Kidney epithelial cell (primary cell): ENCODE results near the gene PAIP2. TPM values are rescaled to one million over a fixed set of nuclear protein-coding genes. Genes with fewer than 3 reads are reported as not detected.
"Not testable (repeated sequence)": the region's sequence is repeated elsewhere in the genome, so short reads cannot be mapped to it uniquely, and the experiment has no call there.

Source experiments
- DNase-seq: peaks from one replicate; pipeline ENCODE4 v3.0.0-alpha.2; 2010; ENCODE audit warnings: low read depth
- H3K27me3 ChIP-seq: 2 replicates; pipeline ENCODE4 v1.6.0; 2011; ENCODE audit warnings: low read length; ENCODE audit not compliant: control insufficient read depth, insufficient read depth
- H3K36me3 ChIP-seq: 2 replicates; pipeline ENCODE4 v1.5.1; 2011; ENCODE audit warnings: low read length; ENCODE audit not compliant: control insufficient read depth, insufficient read depth
- H3K4me3 ChIP-seq: 2 replicates; pipeline ENCODE4 v1.5.1; 2011; ENCODE audit warnings: low read depth, mild to moderate bottlenecking, control low read depth, low read length
- CTCF ChIP-seq: IDR thresholded peaks from 2 replicates; pipeline ENCODE4 v1.5.1; 2011; ENCODE audit warnings: mild to moderate bottlenecking, moderate library complexity, low read length, control low read depth, inconsistent platforms; ENCODE audit not compliant: insufficient read depth, poor library complexity, severe bottlenecking
- total RNA-seq: library from RNA; depleted of rRNA; stranded (reverse); fragments of >200 nt; gene quantifications from 2 replicates; pipeline ENCODE4 v1.2.3, GENCODE V29; 2015

The PAIP2 gene
- total RNA-seq, 1 donor from 2014 or later, result 72.9 TPM

GRCh38 chr5:139383275-139383992 lies 41.8 kb downstream of the PAIP2 start, which contains the start of gene SLC23A1:
Gene SLC23A1 (minus strand): TSS chr5:139383297. CDS start chr5:139383253, 44 bp downstream.
- no peaks in the 10 kb centered on the region for H3K36me3 ChIP-seq
- H3K27me3 ChIP-seq, result no peaks in the 10 kb centered on the region
- DNase-seq, result no peak
- no peak for TF ChIP-seq CTCF
- no peak within 1 kb of the TSS for H3K4me3 ChIP-seq

GRCh38 chr5:139383993-139384590 lies 42.4 kb downstream of the PAIP2 start:
- no peak for TF ChIP-seq CTCF
- no peaks in the 10 kb centered on the region for H3K27me3 ChIP-seq
- no peak overlapping the region for H3K4me3 ChIP-seq
- H3K36me3 ChIP-seq, result no peaks in the 10 kb centered on the region
- no peak for DNase-seq

- no peak for TF ChIP-seq CTCF
- H3K4me3 ChIP-seq, result no peak overlapping the region
- no peaks in the 10 kb centered on the region for H3K36me3 ChIP-seq
- DNase-seq, result no peak
- H3K27me3 ChIP-seq, result no peaks in the 10 kb centered on the region
Measured at GRCh38 chr5:139384591-139385051, 43.0 kb downstream of the PAIP2 start.

GRCh38 chr5:139385061-139386049 lies 43.7 kb downstream of the PAIP2 start:
- Histone ChIP-seq H3K4me3 (no peak overlapping the region), H3K27me3 (no peaks in the 10 kb centered on the region), H3K36me3 (no peaks in the 10 kb centered on the region)
- no peak for DNase-seq
- no peak for TF ChIP-seq CTCF

GRCh38 chr5:139386050-139386438 lies 44.4 kb downstream of the PAIP2 start:
- H3K4me3 ChIP-seq, result no peak overlapping the region
- no peak for TF ChIP-seq CTCF
- H3K27me3 ChIP-seq, result no peaks in the 10 kb centered on the region
- H3K36me3 ChIP-seq, result no peaks in the 10 kb centered on the region
- no peak for DNase-seq

- DNase-seq, H3K36me3 ChIP-seq, H3K27me3 ChIP-seq, H3K4me3 ChIP-seq: not testable (repeated sequence)
Measured at GRCh38 chr5:139386956-139387355, 45.3 kb downstream of the PAIP2 start.
